Dedifferentiated amniotic fluid mesenchymal stem cell (primary cell): Measurements from ENCODE around the gene SMAD4.
"Not testable (repeated sequence)": the region's sequence is repeated elsewhere in the genome, so short reads cannot be mapped to it uniquely, and the experiment has no call there.

Experiments
- DNase-seq: peaks from one replicate; pipeline ENCODE4 v3.0.0-alpha.2; 2016; ENCODE audit errors: extremely low spot score

SMAD4 gene

GRCh38 chr18:51111633-51112355 is 81.8 kb downstream of the SMAD4 start:
- not testable (repeated sequence) for DNase-seq

- not testable (repeated sequence) for DNase-seq
These were observed 87.0 kb downstream of the SMAD4 start for GRCh38 chr18:51116996-51117395.

GRCh38 chr18:51119561-51119960 is 89.5 kb downstream of the SMAD4 start:
- DNase-seq: not testable (repeated sequence)

GRCh38 chr18:51119976-51120375 is 90.0 kb downstream of the SMAD4 start:
- not testable (repeated sequence) for DNase-seq

GRCh38 chr18:51120809-51121596 is 91.0 kb downstream of the SMAD4 start:
- no peak for DNase-seq

GRCh38 chr18:51121597-51121857 is 91.5 kb downstream of the SMAD4 start:
- DNase-seq: no peak

GRCh38 chr18:51122266-51123045 is 92.4 kb downstream of the SMAD4 start:
- DNase-seq: no peak

- no peak for DNase-seq
These were observed 93.0 kb downstream of the SMAD4 start for GRCh38 chr18:51123046-51123395.

GRCh38 chr18:51123481-51123880 is 93.5 kb downstream of the SMAD4 start:
- no peak for DNase-seq

- no peak for DNase-seq
These were observed 94.0 kb downstream of the SMAD4 start for GRCh38 chr18:51123936-51124486.

- DNase-seq: no peak
These were observed 96.0 kb downstream of the SMAD4 start for GRCh38 chr18:51125976-51126375.

- no peak for DNase-seq
These were observed 97.7 kb downstream of the SMAD4 start for GRCh38 chr18:51127664-51128063.

- no peak for DNase-seq
These were observed 98.5 kb downstream of the SMAD4 start for GRCh38 chr18:51128533-51128932.

- no peak for DNase-seq
These were observed 102.4 kb downstream of the SMAD4 start for GRCh38 chr18:51132256-51132935.

GRCh38 chr18:51133580-51134160 is 103.7 kb downstream of the SMAD4 start:
- DNase-seq: no peak
